CD4-positive, alpha-beta T cell treated with Interleukin-6 for 4 hours (primary cell): ENCODE results near the gene CYP26B1.

ENCODE experiments used
- DNase-seq: peaks from one replicate; pipeline ENCODE4 v3.0.0-alpha.2; 2020; ENCODE audit warnings: mixed read lengths

The CYP26B1 gene

DNA sequence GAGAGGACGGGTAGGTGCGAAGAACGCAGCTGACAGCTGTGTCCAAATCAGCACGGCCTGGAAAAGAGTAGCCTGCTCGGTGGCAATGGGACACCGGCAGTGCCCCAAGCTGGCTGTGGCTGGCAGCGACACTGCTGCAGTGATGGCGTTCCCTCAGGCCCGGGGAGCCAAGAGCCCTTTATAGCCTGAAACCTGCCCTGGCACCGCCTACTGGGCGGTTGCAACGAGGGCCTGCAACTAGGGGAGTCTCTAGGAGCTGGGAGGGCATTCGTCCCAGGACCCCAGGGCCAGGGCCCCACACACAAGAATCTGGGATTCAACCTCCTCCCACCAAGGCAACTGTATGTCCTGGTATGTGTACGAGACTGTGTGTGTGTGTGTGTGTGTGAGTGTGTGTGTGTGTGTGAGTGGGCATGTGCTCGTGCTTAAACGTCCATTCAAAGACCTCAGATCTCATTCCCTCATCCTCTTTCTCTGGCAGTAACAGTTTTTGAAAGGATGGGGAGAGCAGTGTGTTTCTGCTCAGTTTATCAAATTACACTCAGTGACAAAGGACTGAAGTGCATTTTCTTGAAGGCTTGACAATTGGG lies 6.8 kb upstream of the CYP26B1 start:
- DNase-seq = no peak

GRCh38 chr2:72153924-72154323 lies 6.3 kb upstream of the CYP26B1 start:
- no peak for DNase-seq

GRCh38 chr2:72153026-72153791 lies 5.5 kb upstream of the CYP26B1 start:
- no peak for DNase-seq

GRCh38 chr2:72150861-72151356 lies 3.2 kb upstream of the CYP26B1 start:
- DNase-seq = no peak

GRCh38 chr2:72150157-72150860 lies 2.6 kb upstream of the CYP26B1 start:
- DNase-seq = peak; percentile 58

GRCh38 chr2:72149556-72150156 lies 2.0 kb upstream of the CYP26B1 start:
- DNase-seq = no peak

GRCh38 chr2:72148837-72149555 lies 1.3 kb upstream of the CYP26B1 start:
- no peak for DNase-seq

DNA sequence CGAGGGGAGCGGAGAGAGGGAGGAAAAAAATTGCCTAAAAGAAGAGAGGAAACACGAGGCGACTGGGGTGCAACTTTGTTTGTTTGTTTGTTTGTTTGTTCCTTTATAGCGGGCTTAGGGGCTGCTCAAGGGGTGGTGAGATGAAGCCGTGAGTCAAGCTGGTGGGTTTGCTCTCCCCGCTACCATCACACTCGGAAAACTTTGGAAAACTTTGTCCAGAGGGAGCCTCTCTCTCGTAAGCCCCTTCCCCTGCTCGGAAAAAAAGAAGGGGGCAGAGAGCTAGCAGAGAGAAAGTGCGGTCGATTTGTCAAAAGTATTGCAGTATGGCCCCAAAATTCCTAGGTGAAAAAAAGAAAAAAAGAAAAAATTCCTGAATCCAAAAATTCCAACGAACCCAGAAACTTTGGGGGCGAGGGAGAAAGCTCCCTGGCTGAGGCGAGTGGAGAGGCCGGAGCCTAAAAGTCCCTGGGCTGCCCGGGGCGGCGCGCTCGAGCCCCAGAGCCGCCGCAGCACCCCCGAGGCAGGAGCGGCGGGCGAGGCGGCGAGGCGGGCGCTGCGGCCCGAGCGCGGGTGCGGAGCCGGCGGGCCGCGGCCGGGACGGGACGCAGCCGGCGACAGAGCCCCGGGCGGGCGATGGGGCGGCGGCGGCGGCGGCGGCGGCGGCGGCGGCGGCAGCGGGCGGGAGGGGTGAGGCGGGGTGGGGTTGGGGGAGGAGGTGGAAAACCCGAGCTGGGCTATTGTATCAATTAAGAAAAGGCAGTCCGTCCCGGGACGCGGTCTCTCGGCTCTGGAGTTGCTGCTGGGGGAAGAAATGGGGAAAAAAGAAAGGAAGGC lies 558 bp upstream of the CYP26B1 start:
- DNase-seq = no peak

DNA sequence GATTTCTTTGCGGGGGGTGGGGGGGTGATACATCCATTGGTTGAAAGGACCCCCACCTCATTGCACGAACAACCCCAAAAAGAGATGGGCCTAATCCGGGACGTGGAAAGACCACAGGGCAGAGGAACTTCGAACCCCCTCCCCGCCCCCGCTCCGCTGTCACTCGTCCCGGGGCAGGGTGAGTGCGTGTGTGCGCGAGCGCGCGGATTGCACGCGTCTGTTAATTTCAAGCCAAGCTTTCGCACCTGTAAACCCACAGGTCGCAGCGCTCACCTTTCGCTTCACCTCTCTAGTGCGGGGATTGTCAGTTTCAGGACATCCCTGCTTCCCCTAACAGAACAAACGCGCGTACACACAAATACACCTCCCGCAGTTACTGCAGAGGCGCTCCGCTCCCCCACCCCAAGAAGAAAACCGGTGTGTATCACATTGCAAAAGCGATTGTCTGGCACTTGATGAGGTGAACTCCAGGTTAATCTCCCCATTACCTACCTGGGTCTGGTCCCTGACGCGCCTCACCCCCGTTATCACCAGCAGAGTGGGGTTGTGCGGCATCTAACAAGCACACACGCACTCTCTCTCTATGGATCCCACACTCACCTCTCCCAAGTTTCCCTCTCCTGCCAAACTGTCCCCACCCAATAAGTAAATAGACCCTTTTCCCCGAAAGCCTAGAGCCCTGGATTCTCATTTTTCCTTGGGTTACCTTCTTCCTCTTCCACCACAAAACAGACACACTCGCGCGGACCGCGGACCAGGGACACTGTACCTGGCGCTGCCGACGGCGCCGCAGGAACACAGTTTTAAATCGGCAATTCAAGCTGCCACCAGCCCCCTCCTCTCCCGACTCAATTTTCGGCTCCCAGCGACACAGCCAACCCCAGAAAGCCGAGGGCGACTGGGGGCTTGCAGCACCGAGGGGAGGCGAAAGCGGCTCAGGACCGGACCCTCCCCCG lies 1.0 kb downstream of the CYP26B1 start:
- DNase-seq = no peak

DNA sequence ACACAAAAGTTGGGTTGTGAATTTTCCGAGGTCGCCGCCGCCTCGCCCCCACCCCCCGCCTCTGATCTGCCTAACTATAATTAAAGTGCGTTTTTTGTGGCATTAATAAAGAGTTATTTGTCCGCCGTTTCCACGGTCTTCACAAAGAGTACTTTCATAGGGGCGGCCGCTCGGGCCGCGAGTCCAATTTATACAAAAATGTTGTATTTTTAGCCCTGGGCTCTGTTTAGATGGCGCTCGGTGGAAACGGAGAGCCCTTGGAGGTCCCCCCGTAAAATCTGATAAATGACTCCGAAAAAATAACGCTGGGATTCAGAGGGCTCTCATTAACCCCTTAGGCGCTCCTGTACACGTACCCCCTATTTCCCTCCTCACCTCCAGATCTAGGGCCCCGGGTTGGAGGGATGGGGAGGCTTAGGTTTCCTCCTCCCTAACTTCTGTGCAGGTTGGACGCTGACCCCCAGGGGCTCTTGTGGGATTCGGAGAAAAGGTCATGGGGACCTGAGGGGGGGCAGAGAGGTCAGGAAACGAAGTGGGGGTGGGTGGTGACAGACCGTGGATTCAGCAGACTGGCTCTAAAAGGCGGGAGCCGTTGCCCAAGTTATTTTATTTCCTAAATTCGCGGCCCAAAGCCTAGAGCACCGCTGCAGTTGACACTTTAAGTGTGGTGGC lies 1.9 kb downstream of the CYP26B1 start:
- DNase-seq = no peak

DNA sequence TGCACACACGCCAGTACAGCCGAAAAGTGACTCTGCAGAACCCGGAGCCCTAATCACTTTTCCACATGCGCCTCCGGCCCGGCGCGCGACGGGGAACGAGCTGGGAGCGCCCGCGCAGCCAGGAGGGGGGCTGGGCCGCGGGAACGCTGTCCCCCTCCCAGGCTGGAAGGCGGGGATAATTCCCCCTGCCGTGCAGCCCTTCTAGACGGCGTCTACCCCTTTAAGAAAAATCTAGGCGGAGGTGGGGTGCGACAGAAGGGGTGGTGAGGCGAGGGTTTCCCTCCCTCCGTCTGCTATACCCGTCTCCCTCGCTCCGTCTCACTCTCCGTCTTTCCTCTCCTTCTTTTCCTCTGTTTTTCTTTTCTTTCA lies 2.4 kb downstream of the CYP26B1 start:
- DNase-seq = no peak

- no peak for DNase-seq
Measured at GRCh38 chr2:72144632-72145288, 2.9 kb downstream of the CYP26B1 start.

DNA sequence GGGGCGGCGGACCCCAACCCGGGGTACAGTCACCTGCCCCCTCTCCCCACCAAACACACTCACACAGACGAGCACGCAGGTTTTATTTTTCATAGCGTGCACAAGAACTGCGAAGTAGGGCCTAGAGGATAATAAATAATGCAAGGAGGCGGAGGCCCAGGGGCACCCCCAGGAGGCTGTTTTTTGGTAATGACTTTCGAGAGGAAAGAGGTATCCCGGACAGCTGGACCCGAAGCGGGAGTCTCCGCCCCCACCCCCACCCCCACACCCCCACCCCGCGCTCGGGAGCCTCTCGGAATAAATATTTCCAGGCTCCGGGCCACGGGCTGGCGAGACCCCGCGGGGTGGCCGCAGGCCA lies 3.4 kb downstream of the CYP26B1 start:
- no peak for DNase-seq

- DNase-seq = no peak
Measured at GRCh38 chr2:72143441-72144273, 4.0 kb downstream of the CYP26B1 start.

DNA sequence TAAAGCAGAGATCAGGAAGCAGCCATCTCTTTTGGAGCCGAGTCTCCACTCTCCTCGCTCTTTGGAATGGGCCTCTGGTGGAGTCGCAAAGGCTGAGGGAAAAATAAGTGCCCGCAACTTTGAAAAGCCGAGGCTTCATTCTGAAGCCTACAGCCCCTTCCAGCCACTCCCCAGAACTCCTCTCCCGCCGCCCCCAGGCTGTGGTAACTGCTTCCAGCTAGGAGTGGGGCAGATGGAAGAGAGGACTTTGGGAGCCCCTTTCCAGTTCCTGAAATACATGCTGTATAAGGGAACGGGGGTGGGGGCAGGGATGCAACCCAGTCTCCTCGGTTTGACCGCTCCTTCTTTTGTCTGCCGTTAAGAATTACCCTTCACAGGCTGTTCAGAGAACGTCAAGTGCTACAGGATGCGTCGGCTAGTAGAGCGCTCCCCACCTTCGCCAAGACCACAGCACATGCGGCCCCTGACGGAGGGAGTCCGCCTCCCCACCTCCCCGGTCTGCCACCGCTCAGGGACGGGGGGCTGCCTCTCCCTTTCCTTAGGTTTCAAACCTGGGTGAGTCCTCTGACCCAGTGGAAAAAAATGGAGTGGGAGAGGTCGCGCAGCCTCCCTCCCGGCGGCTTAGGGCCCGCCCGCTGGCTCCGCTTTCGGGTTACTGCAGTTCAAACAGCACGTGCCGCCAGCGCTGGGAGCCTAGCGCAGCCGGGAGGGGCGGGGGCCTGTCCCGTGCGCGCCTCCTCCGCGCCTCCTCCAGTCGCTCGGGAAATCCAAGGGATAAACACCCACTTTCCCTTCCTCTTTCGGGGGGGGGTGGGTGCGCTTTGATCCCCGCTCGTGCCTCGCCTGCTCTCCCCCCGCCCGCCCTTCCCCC lies 4.9 kb downstream of the CYP26B1 start:
- no peak for DNase-seq

GRCh38 chr2:72141881-72142451 lies 5.7 kb downstream of the CYP26B1 start:
- DNase-seq = no peak

DNA sequence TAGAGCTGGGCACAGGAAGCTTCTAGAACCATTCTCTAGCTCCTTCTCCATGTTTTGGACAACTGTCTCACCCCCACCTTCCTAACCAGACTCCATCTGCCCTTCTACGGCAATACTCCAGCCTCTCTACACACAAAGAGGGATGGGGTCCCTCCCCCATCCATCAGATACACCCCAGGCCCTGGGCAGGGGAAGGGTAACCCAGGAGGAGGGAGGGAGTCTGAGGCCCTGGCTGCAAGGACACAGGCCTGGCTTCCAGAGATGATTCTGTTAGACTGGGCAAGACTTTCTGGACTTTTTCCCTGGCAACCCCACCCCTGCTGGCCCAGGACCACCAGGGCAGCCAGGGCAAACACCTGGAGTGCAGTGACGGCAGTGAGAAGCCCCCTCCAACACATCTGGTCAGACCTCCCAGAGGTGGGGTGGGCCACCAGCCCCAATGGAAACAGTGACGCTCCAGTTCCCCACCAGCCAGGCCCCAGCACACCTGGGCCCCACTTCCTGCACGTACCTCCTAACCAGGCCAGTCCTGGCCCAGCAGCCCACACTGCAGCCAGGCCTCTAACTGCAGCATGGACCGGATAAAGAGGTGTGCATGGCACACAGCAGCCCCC lies 6.5 kb downstream of the CYP26B1 start:
- no peak for DNase-seq
